Fibroblast of lung (primary cell): Measurements from ENCODE around the gene STC2.

Experiments
- EZH2 ChIP-seq: IDR thresholded peaks from 2 replicates; pipeline ENCODE4 v1.5.1; 2012; ENCODE audit warnings: low read length, control low read depth, mild to moderate bottlenecking; ENCODE audit errors: missing control alignments
- TF ChIP-seq, protein P1 (sequence below), 2 donors: IDR thresholded peaks in 1 of 2; conservative IDR thresholded peaks in 1 of 2; 1 replicate in 1 of 2; 2 replicates in 1 of 2; pipeline ENCODE4 v1.5.1; 2011 to 2012; ENCODE audit warnings: low read length in 2 of 2, control low read depth in 1 of 2, inconsistent platforms in 1 of 2, low read depth in 1 of 2, mild to moderate bottlenecking in 1 of 2

DNA sequence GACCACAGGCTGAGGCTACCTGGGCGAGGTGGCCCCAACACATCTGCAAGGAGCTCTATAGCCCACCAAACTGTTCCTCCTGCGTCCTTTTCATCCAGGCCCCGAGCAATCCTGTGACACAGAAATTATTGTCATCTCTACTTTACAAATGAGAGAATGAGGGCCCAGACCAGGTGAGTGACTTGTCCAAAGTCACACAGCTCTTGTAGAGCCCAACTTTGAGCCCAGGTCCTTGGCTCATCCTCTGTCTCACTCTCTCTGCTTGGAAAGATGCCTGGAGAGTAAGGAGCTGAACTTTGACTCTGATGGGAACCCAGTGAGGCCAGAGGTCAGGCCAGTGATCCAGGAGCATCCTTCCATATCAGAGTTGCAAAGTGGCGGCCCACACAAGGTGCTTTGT lies 39.6 kb downstream of the STC2 start:
- TF ChIP-seq, protein P1, sequence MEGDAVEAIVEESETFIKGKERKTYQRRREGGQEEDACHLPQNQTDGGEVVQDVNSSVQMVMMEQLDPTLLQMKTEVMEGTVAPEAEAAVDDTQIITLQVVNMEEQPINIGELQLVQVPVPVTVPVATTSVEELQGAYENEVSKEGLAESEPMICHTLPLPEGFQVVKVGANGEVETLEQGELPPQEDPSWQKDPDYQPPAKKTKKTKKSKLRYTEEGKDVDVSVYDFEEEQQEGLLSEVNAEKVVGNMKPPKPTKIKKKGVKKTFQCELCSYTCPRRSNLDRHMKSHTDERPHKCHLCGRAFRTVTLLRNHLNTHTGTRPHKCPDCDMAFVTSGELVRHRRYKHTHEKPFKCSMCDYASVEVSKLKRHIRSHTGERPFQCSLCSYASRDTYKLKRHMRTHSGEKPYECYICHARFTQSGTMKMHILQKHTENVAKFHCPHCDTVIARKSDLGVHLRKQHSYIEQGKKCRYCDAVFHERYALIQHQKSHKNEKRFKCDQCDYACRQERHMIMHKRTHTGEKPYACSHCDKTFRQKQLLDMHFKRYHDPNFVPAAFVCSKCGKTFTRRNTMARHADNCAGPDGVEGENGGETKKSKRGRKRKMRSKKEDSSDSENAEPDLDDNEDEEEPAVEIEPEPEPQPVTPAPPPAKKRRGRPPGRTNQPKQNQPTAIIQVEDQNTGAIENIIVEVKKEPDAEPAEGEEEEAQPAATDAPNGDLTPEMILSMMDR (conservative IDR thresholded peaks at IDR 0.05 in 1 of 2, IDR thresholded peaks at IDR 0.05 in 1 of 2; ENCODE audit: low read depth in 1 of 2, low read length in 2 of 2), result no peak
- TF ChIP-seq EZH2, result no peak
